CD8-positive, alpha-beta memory T cell (primary cell): ENCODE results near the gene LAX1. TPM values are rescaled to one million over a fixed set of nuclear protein-coding genes. Genes with fewer than 3 reads are reported as not detected.

Experiments
- CTCF ChIA-PET: fragments of 350-600 bp; sonication (Branson Sonifier 250); formaldehyde crosslinking; loops from one replicate; lab custom pipeline; 2021; ENCODE audit warnings: antibody characterized with exemption; lab: Charles Lee
- POLR2A ChIA-PET: fragments of 350-600 bp; sonication (Branson Sonifier 250); formaldehyde crosslinking; loops from one replicate; lab custom pipeline; 2021; ENCODE audit warnings: antibody characterized with exemption; lab: Charles Lee
- DNase-seq, 5 donors: peaks; one replicate each; pipeline versions ENCODE4 v3.0.0 to v3.0.0-alpha.2; 2020 to 2022; ENCODE audit warnings: mixed read lengths in 1 of 5
- H3K27ac ChIP-seq: one replicate; pipeline ENCODE4 v1.7.0; 2013; ENCODE audit warnings: low read depth, mild to moderate bottlenecking, low read length, moderate library complexity
- H3K27me3 ChIP-seq: 2 replicates; pipeline ENCODE4 v1.7.0; 2013; ENCODE audit warnings: low read length, mild to moderate bottlenecking; ENCODE audit not compliant: insufficient read depth, poor library complexity, severe bottlenecking
- H3K36me3 ChIP-seq: 2 replicates; pipeline ENCODE4 v1.7.0; 2013; ENCODE audit warnings: mild to moderate bottlenecking, low read length, moderate library complexity; ENCODE audit not compliant: insufficient read depth
- H3K4me1 ChIP-seq: 2 replicates; pipeline ENCODE4 v1.7.0; 2013; ENCODE audit warnings: mild to moderate bottlenecking, low read length, moderate library complexity; ENCODE audit not compliant: insufficient read depth
- H3K4me3 ChIP-seq: 2 replicates; pipeline ENCODE4 v1.7.0; 2013; ENCODE audit warnings: mild to moderate bottlenecking, low read length
- H3K9me3 ChIP-seq: 2 replicates; pipeline ENCODE4 v1.7.0; 2013; ENCODE audit warnings: mild to moderate bottlenecking, low read length
- H3K27ac Mint-ChIP-seq, 8 donors: one replicate each; pipeline ENCODE4 v1.8.0; 2020 to 2021; ENCODE audit warnings: mixed read lengths in 8 of 8, mild to moderate bottlenecking in 6 of 8, inconsistent platforms in 3 of 8, moderate library complexity in 3 of 8
- H3K27me3 Mint-ChIP-seq, 2 donors: one replicate each; pipeline ENCODE4 v1.8.0; 2020 to 2021; ENCODE audit warnings: mixed read lengths in 2 of 2, mild to moderate bottlenecking in 1 of 2, moderate library complexity in 1 of 2
- H3K36me3 Mint-ChIP-seq, 3 donors: one replicate each; pipeline ENCODE4 v1.8.0; 2020 to 2021; ENCODE audit warnings: mixed read lengths in 3 of 3, inconsistent platforms in 1 of 3, mild to moderate bottlenecking in 1 of 3
- H3K4me1 Mint-ChIP-seq, 3 donors: one replicate each; pipeline ENCODE4 v1.8.0; 2020 to 2021; ENCODE audit warnings: mixed read lengths in 3 of 3, inconsistent platforms in 1 of 3, mild to moderate bottlenecking in 1 of 3
- H3K4me3 Mint-ChIP-seq, 7 donors: one replicate each; pipeline ENCODE4 v1.8.0; 2020 to 2021; ENCODE audit warnings: mixed read lengths in 7 of 7, mild to moderate bottlenecking in 6 of 7, moderate library complexity in 4 of 7, inconsistent platforms in 2 of 7
- H3K9me3 Mint-ChIP-seq, 5 donors: one replicate each; pipeline ENCODE4 v1.8.0; 2020 to 2022; ENCODE audit warnings: mixed read lengths in 5 of 5, mild to moderate bottlenecking in 3 of 5, moderate library complexity in 2 of 5, inconsistent platforms in 1 of 5
- polyA plus RNA-seq: library from polyadenylated mRNA; unstranded; fragments of 300-500 nt; fragmentation: Illumina TruSeq; gene quantifications from one replicate; pipeline ENCODE4 v1.2.3, GENCODE V29; 2021
- total RNA-seq, 2 experiments: library from RNA; stranded (reverse); gene quantifications; one replicate each; pipeline ENCODE4 v1.2.3, GENCODE V29; 2021

Gene LAX1
- total and polyA plus RNA-seq, 3 experiments from 2014 or later, result 32.2 to 47.1 (median 32.4) TPM

DNA sequence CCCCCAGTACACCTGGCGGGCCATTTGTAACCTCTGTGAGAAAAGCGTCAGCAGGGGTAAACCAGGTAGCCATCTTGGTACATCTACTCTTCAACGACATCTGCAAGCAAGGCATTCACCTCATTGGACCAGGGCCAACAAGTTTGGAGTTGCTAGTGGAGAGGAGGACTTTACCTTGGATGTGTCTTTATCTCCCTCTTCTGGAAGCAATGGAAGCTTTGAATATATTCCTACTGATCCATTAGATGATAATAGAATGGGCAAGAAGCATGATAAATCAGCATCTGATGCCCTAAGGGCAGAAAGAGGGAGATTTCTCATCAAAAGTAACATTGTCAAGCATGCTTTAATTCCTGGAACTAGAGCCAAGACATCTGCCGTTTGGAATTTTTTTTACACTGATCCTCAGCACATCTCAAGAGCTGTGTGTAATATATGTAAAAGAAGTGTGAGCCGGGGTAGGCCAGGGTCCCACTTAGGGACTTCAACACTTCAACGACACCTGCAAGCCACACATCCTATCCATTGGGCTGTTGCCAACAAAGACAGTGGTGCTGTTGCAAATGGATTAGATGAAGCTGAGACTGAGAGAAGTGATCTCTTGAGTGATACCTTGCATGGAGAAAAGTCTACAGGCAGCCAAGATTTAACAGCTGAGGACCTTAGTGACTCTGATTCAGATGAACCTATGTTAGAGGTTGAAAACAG is 33.1 kb downstream of the LAX1 start:
- H3K27me3 ChIP-seq, result no peaks in the 10 kb centered on the region
- H3K9me3 ChIP-seq, result no peaks in the 10 kb centered on the region
- peak overlapping the region in 7 of 8 donors; percentile 23 to 97 (median 72) for H3K27ac Mint-ChIP-seq
- no peak for DNase-seq
- H3K36me3 Mint-ChIP-seq, result peaks cover 4 to 51% (median 13%) of the 10 kb centered on the region in 3 donors
- peak overlapping the region; percentile 0 to 97 (median 87) for H3K4me3 Mint-ChIP-seq
- H3K4me1 Mint-ChIP-seq, result peaks cover 72 to 80% (median 79%) of the 10 kb centered on the region in 3 donors
- H3K27ac ChIP-seq, result no peak overlapping the region
- H3K36me3 ChIP-seq, result peaks cover 10% of the 10 kb centered on the region
- no peaks in the 10 kb centered on the region for H3K9me3 Mint-ChIP-seq
- CTCF ChIA-PET, result no interaction called here
- H3K4me3 ChIP-seq, result no peak overlapping the region
- POLR2A ChIA-PET, result no interaction called here
- peaks cover 60% of the 10 kb centered on the region for H3K4me1 ChIP-seq
- H3K27me3 Mint-ChIP-seq, result no peaks in the 10 kb centered on the region

GRCh38 chr1:203799157-203799556 is 34.2 kb downstream of the LAX1 start:
- peaks cover 10% of the 10 kb centered on the region for H3K36me3 ChIP-seq
- CTCF ChIA-PET, result no interaction called here
- no peak overlapping the region for H3K27ac ChIP-seq
- Mint-ChIP-seq H3K36me3 (peaks cover 6 to 58% (median 13%) of the 10 kb centered on the region in 3 donors), H3K4me1 (peaks cover 77 to 90% (median 89%) of the 10 kb centered on the region in 3 donors), H3K9me3 (no peaks in the 10 kb centered on the region), H3K27me3 (no peaks in the 10 kb centered on the region), H3K4me3 (peak overlapping the region in 3 of 7 donors; percentile 2 to 48 (median 8)), H3K27ac (peak overlapping the region in 6 of 8 donors; percentile 9 to 64 (median 50))
- H3K9me3 ChIP-seq, result no peaks in the 10 kb centered on the region
- H3K4me1 ChIP-seq, result peaks cover 60% of the 10 kb centered on the region
- DNase-seq, result no peak
- POLR2A ChIA-PET, result no interaction called here
- no peak overlapping the region for H3K4me3 ChIP-seq
- H3K27me3 ChIP-seq, result no peaks in the 10 kb centered on the region

- Histone ChIP-seq H3K27me3 (no peaks in the 10 kb centered on the region), H3K27ac (no peak overlapping the region), H3K9me3 (no peaks in the 10 kb centered on the region), H3K36me3 (peaks cover 10% of the 10 kb centered on the region), H3K4me3 (no peak overlapping the region), H3K4me1 (peaks cover 55% of the 10 kb centered on the region)
- H3K36me3 Mint-ChIP-seq, result peaks cover 6 to 66% (median 13%) of the 10 kb centered on the region in 3 donors
- no peaks in the 10 kb centered on the region for H3K27me3 Mint-ChIP-seq
- peak overlapping the region in 6 of 7 donors; percentile 10 to 51 (median 34) for H3K4me3 Mint-ChIP-seq
- H3K4me1 Mint-ChIP-seq, result peaks cover 79 to 92% (median 89%) of the 10 kb centered on the region in 3 donors
- no peaks in the 10 kb centered on the region for H3K9me3 Mint-ChIP-seq
- CTCF ChIA-PET, result no interaction called here
- no peak for DNase-seq
- H3K27ac Mint-ChIP-seq, result peak overlapping the region in 7 of 8 donors; percentile 29 to 79 (median 64)
- POLR2A ChIA-PET, result interaction anchor here (0.6 kb wide), 1 partner anchor 83 kb away, joined by 3 read pairs; no protein-coding TSS in a partner anchor
Observed at GRCh38 chr1:203799971-203800370, 35.0 kb downstream of the LAX1 start.

DNA sequence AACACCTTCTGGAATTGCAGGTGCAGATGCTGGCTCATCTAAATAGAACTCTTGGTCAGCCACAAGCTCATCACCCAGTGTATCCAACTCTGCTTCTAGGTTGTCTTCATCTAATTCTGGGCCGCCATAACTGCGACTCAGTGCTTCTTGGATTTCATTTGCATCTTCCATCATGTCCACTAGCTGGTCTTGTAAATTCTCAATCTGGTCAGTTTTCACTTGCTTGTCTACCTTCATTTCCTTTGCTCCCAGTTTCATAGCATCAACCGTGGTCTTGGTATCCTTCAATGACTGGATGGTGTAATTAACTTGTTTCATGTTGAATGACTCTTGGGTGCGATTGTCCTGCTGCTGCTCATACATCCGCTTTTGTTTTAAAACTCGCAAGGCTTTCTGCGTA is 40.7 kb downstream of the LAX1 start:
- no peak for DNase-seq
- no peaks in the 10 kb centered on the region for H3K27me3 ChIP-seq
- peaks cover 7% of the 10 kb centered on the region for H3K36me3 ChIP-seq
- ChIA-PET CTCF (no interaction called here), POLR2A (no interaction called here)
- Mint-ChIP-seq H3K27me3 (no peaks in the 10 kb centered on the region), H3K36me3 (peaks cover 0 to 63% (median 10%) of the 10 kb centered on the region in 3 donors), H3K4me1 (peaks cover 50 to 74% (median 54%) of the 10 kb centered on the region in 3 donors), H3K9me3 (no peaks in the 10 kb centered on the region), H3K27ac (peak overlapping the region in 1 of 8 donors; percentile 43), H3K4me3 (no peak overlapping the region)
- H3K9me3 ChIP-seq, result no peaks in the 10 kb centered on the region
- no peak overlapping the region for H3K27ac ChIP-seq
- peaks cover 11% of the 10 kb centered on the region for H3K4me1 ChIP-seq
- no peak overlapping the region for H3K4me3 ChIP-seq

DNA sequence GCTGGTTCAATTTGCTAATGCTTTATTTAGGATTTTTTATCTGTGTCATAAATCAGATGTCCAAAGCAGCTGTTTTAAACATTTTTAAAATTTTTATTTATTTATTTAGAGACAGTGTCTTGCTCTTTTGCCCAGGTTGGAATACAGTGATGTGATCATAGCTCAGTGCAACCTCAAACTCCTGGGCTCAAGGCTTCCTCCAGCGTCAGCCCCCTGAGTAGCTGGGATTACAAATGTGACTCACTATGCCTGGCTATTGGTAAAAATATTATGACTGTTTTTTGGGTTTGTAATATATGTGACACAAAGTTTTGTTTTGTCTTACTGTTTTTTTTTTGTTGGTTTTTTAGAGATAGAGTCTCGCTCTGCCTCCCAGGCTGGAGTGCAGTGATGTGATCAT is 42.2 kb downstream of the LAX1 start:
- H3K27ac ChIP-seq, result no peak overlapping the region
- no peaks in the 10 kb centered on the region for H3K9me3 Mint-ChIP-seq
- H3K36me3 Mint-ChIP-seq, result peaks cover 0 to 71% (median 15%) of the 10 kb centered on the region in 3 donors
- ChIA-PET POLR2A (no interaction called here), CTCF (no interaction called here)
- no peaks in the 10 kb centered on the region for H3K9me3 ChIP-seq
- peak overlapping the region in 2 of 8 donors; percentile 7 to 32 for H3K27ac Mint-ChIP-seq
- DNase-seq, result no peak
- H3K4me3 Mint-ChIP-seq, result peak overlapping the region in 1 of 7 donors; percentile 2
- H3K36me3 ChIP-seq, result peaks cover 7% of the 10 kb centered on the region
- H3K4me3 ChIP-seq, result no peak overlapping the region
- no peaks in the 10 kb centered on the region for H3K27me3 Mint-ChIP-seq
- H3K4me1 Mint-ChIP-seq, result peaks cover 43 to 69% (median 51%) of the 10 kb centered on the region in 3 donors
- no peaks in the 10 kb centered on the region for H3K4me1 ChIP-seq
- H3K27me3 ChIP-seq, result no peaks in the 10 kb centered on the region

DNA sequence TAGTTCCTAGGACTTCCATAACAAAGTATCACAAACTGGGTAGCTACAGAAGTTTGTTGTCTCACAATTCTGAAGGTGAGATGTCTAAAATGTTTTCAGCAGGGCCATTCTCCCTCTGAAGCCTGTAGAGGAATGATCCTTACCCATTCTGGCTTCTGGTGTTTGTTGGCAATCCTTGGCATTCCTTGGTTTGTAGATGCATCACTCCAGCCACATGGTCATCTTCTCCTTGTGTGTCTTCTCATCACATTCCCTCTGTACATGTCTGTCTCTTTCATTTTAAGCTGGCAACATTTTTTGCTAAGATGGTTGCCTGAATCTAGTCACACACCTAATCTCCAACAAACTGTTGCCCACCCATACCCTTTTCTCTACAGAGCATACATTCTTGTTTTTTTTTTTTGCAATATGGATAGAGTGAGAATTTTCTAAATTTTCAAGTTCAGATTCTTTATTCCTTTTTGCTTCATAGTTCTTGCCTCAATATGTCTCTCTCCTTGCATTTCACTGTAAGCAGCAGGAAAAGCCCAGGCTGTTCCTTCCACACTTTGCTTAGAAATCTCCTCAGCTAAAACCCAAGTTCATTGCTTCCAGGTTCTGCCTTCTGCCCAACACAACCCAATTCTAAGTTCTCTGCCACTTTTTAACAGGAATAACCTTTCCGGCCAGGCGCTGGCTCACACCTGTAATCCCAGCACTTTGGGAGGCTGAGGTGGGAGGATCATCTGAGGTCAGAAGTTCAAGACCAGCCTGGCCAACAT is 48.8 kb downstream of the LAX1 start:
- ChIA-PET POLR2A (no interaction called here), CTCF (no interaction called here)
- Mint-ChIP-seq H3K9me3 (peaks cover 0 to 2% (median 0%) of the 10 kb centered on the region in 5 donors), H3K36me3 (peaks cover 9 to 67% (median 25%) of the 10 kb centered on the region in 3 donors), H3K4me3 (no peak overlapping the region), H3K4me1 (peaks cover 27 to 48% (median 44%) of the 10 kb centered on the region in 3 donors), H3K27ac (peak overlapping the region in 6 of 8 donors; percentile 14 to 73 (median 57)), H3K27me3 (no peaks in the 10 kb centered on the region)
- no peaks in the 10 kb centered on the region for H3K9me3 ChIP-seq
- H3K4me3 ChIP-seq, result no peak overlapping the region
- H3K27ac ChIP-seq, result no peak overlapping the region
- no peak for DNase-seq
- no peaks in the 10 kb centered on the region for H3K4me1 ChIP-seq
- no peaks in the 10 kb centered on the region for H3K27me3 ChIP-seq
- peaks cover 9% of the 10 kb centered on the region for H3K36me3 ChIP-seq

GRCh38 chr1:203818399-203818798 is 53.4 kb downstream of the LAX1 start:
- ChIA-PET CTCF (no interaction called here), POLR2A (no interaction called here)
- H3K9me3 ChIP-seq, result no peaks in the 10 kb centered on the region
- no peaks in the 10 kb centered on the region for H3K4me1 ChIP-seq
- no peaks in the 10 kb centered on the region for H3K27me3 Mint-ChIP-seq
- H3K4me3 Mint-ChIP-seq, result no peak overlapping the region
- H3K27ac Mint-ChIP-seq, result peak overlapping the region in 1 of 8 donors; percentile 18
- no peak overlapping the region for H3K27ac ChIP-seq
- H3K4me3 ChIP-seq, result no peak overlapping the region
- no peak for DNase-seq
- H3K4me1 Mint-ChIP-seq, result peaks cover 34 to 53% (median 44%) of the 10 kb centered on the region in 3 donors
- H3K36me3 ChIP-seq, result peaks cover 38% of the 10 kb centered on the region
- peaks cover 15 to 75% (median 38%) of the 10 kb centered on the region in 3 donors for H3K36me3 Mint-ChIP-seq
- H3K9me3 Mint-ChIP-seq, result peaks cover 0 to 2% (median 0%) of the 10 kb centered on the region in 5 donors
- H3K27me3 ChIP-seq, result no peaks in the 10 kb centered on the region
